Measurements from ENCODE around the gene NEGR1.

The NEGR1 gene

GRCh38 chr1:71689635-71690034, 592.7 kb downstream of the NEGR1 start:
- DNase-seq (ENCODE audit: low spot score), result no peak

- DNase-seq (ENCODE audit: low spot score), result no peak
These were observed 595.0 kb downstream of the NEGR1 start for GRCh38 chr1:71687376-71687775.

GRCh38 chr1:71676979-71677925, 605.1 kb downstream of the NEGR1 start:
- no peak for DNase-seq (ENCODE audit: low spot score)

DNA sequence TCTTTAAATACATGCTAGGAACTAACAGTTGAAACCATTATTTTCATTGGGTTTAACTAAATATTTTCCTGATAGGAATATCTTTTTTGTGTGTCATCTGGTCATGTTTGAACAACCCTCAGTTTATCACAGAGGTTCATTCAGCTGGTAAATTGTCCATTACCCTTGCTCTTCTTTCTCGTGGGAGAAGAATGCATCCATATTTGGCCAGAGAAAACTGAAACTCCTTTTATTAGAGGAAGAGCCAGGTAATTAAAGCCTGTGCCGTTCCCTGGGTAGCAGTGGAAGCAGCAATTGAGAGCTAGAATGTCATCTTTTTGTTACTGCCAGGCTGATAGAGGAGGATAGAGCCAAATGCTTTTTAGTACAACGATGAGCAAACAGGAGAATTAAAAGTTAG, 614.3 kb downstream of the NEGR1 start:
- DNase-seq (ENCODE audit: low spot score), result no peak

- peak; percentile 16 for DNase-seq (ENCODE audit: low spot score)
These were observed 615.1 kb downstream of the NEGR1 start for GRCh38 chr1:71667216-71667615.

DNA sequence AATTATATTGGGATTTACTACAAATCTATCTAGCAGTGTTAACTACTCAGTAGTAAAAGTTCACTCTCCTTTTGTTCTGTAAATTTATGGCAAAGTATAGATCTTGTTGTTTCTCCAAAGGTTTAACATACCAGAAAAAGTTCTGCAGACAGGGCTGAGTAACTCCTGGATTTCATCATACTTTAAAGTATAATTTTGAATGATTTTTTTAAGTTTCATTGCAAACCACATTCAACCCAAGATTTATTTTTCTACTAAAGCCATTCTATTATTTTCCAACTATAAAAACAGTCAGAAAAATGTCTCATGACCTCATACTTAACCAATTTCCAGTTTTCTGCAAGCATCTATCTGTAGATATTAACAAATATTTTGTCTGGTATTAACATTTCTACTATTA, 615.7 kb downstream of the NEGR1 start:
- DNase-seq (ENCODE audit: low spot score), result no peak

- DNase-seq (ENCODE audit: low spot score), result no peak
These were observed 621.9 kb downstream of the NEGR1 start for GRCh38 chr1:71660411-71660810.

- no peak for DNase-seq (ENCODE audit: low spot score)
These were observed 624.3 kb downstream of the NEGR1 start for GRCh38 chr1:71657891-71658679.

GRCh38 chr1:71656902-71657301, 625.4 kb downstream of the NEGR1 start:
- no peak for DNase-seq (ENCODE audit: low spot score)

- no peak for DNase-seq (ENCODE audit: low spot score)
These were observed 626.7 kb downstream of the NEGR1 start for GRCh38 chr1:71655604-71656003.

GRCh38 chr1:71653952-71654351, 628.4 kb downstream of the NEGR1 start:
- DNase-seq (ENCODE audit: low spot score), result no peak

GRCh38 chr1:71651214-71651613, 631.1 kb downstream of the NEGR1 start:
- no peak for DNase-seq (ENCODE audit: low spot score)

GRCh38 chr1:71650119-71650518, 632.2 kb downstream of the NEGR1 start:
- DNase-seq (ENCODE audit: low spot score), result no peak

GRCh38 chr1:71649608-71650007, 632.7 kb downstream of the NEGR1 start:
- no peak for DNase-seq (ENCODE audit: low spot score)

- DNase-seq (ENCODE audit: low spot score), result no peak
These were observed 634.6 kb downstream of the NEGR1 start for GRCh38 chr1:71647513-71648300.

GRCh38 chr1:71645015-71645414, 637.3 kb downstream of the NEGR1 start:
- DNase-seq (ENCODE audit: low spot score), result no peak

DNA sequence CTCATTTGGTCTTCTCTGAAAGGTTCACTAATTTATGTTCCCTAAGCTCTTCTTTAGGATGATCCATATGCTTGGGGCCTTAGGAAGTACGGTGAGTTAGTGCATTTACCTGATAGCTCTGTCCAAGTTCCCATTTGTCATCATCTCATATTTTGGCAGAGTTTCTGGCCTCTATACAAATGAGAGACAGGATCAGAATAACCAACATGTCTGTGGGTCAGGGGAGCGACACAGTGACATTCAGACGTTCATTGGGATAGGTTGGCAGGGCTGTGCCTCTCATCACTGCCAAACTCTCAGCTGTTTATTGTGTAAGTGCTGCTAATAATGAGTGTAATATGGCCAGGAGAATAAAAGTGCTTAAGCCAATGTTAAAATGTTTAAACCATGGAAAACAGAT, 640.4 kb downstream of the NEGR1 start:
- DNase-seq (ENCODE audit: low spot score), result no peak

GRCh38 chr1:71640998-71641397, 641.3 kb downstream of the NEGR1 start:
- no peak for DNase-seq (ENCODE audit: low spot score)

- DNase-seq (ENCODE audit: low spot score), result no peak
These were observed 642.2 kb downstream of the NEGR1 start for GRCh38 chr1:71640116-71640515.

DNA sequence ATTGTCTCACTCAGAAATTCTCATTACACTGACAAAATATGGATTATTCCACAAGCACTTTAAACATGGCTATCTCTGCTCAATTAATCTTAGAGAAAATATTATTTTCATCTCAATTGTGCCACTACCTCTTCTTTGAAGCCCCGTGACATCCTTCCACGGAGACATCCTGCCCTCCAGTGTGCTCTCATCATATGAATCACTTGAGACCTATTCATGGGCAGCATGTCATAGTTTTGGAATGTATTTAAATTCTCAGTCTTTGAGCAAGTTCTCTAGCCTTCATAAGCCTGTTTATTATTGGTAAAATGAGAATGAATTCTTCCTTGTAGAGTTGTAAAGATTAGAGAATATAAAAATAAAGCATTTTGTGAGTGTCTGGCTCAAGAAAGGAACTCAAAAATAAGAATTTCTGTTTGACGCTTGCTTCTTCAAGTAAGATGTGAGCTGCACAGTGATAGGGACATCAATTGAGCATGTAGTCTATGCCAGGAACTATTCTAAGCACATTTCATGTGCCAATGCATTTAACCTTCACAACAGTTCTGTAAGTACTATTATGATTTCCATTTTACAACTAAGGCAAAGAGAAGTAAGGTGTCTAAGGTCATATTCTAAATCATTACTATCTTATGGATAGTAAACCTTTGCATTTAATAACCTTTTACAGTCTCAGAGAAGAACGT, 644.1 kb downstream of the NEGR1 start:
- DNase-seq (ENCODE audit: low spot score), result no peak

DNA sequence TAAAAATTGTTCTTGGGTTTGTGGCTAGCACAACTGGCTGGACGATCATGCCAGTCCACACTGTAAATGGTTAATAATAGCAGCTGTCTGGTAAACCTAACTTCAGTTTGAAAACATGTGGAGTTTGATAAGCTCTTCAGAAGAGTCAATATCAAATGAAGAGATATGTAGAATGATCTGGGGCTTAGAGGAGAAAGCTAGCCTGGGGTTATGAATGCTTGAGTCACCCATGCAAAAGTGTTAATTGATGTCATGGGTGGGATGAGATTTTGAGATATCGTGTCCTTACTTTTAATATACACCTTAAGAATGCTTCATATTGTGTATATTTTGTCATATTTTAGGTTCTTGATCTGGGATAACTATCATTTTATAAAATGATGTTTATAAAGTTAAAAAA, 646.8 kb downstream of the NEGR1 start:
- DNase-seq (ENCODE audit: low spot score), result no peak

- no peak for DNase-seq (ENCODE audit: low spot score)
These were observed 648.2 kb downstream of the NEGR1 start for GRCh38 chr1:71634159-71634558.
